ENCODE results near the gene DISC1.

DNA sequence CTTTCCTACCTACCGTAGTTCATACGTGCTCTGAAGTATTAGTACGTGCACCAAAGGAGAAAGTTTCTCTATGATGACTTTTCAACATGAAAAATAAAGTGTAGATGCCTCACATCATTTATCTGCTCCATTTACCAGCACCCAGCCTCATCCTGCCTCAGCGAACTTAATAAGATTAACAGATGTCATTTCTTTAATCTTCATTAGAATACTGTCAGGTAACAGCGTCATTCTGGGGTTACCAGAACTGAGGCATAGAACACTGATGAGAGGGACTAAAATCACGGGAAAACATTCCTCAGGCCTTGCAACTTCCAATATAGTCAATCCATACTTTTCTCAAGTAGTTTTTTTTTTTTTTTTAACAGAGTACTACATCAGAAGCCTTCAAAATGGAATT, 43.2 kb upstream of the DISC1 start:
- no peak for TF ChIP-seq EZH2 (IDR thresholded peaks at IDR 0.05; ENCODE audit: insufficient read depth, poor library complexity, severe bottlenecking)
- no peak for TF ChIP-seq EZH2phosphoT487 (IDR thresholded peaks at IDR 0.05; ENCODE audit: insufficient read depth, low read depth)

Measured in GM23248 (cell line).